Testis (tissue), 3 donors: ENCODE results near the gene VEZT. TPM values are rescaled to one million over a fixed set of nuclear protein-coding genes. Genes with fewer than 3 reads are reported as not detected.
"Not testable (repeated sequence)": the region's sequence is repeated elsewhere in the genome, so short reads cannot be mapped to it uniquely, and the experiment has no call there.

Source experiments
- DNase-seq: peaks from one replicate; pipeline ENCODE4 v3.0.0-alpha.2; 2019
- H3K27ac ChIP-seq, 2 donors: fragments of 200-600 bp; sonication (generic); one replicate each; pipeline ENCODE4 v1.5.1; 2019
- H3K27me3 ChIP-seq: fragments of 200-600 bp; sonication (generic); one replicate; pipeline ENCODE4 v1.5.1; 2019
- H3K36me3 ChIP-seq: fragments of 200-600 bp; sonication (generic); one replicate; pipeline ENCODE4 v1.5.1; 2017; ENCODE audit warnings: low read depth; ENCODE audit errors: missing control alignments
- H3K4me1 ChIP-seq: fragments of 200-600 bp; sonication (generic); one replicate; pipeline ENCODE4 v1.5.1; 2019
- H3K4me3 ChIP-seq, 2 donors: fragments of 200-600 bp; sonication (generic); one replicate each; pipeline ENCODE4 v1.5.1; 2017 to 2019
- H3K9me3 ChIP-seq: fragments of 200-600 bp; sonication (generic); one replicate; pipeline ENCODE4 v1.5.1; 2017
- POLR2A ChIP-seq: fragments of 450-650 bp; IDR thresholded peaks from one replicate; pipeline ENCODE4 v1.6.1; 2017; ENCODE audit warnings: antibody characterized with exemption, mild to moderate bottlenecking, moderate library complexity
- WGBS, 2 donors: methylation state at CpG; one replicate each; pipeline ENCODE4 v1.1.5; 2018; 5-methylcytosine and 5-hydroxymethylcytosine counted together
- intact Hi-C: fragments of 100-400 bp; cut with DNase I; formaldehyde crosslinking; loops from one replicate; pipeline ENCODE4 v1.15.1; 2023; ENCODE audit warnings: low total_unique reads
- polyA plus RNA-seq: library from polyadenylated mRNA; stranded (reverse); fragments of 350-450 nt; fragmentation: Illumina TruSeq; extraction: RNeasy Lipid Tissue Mini Kit (QIAGEN cat#74804); gene quantifications from one replicate; pipeline ENCODE4 v1.2.3, GENCODE V29; 2014; ENCODE audit warnings: low read depth, low replicate concordance; ENCODE audit not compliant: insufficient read depth
- total RNA-seq, 2 donors: library from RNA; depleted of rRNA; stranded (reverse); fragments of >200 nt; gene quantifications; one replicate each; pipeline ENCODE4 v1.2.3, GENCODE V29; 2016
- TF ChIP-seq, protein P1 (sequence below), 3 experiments: fragments of 450-650 bp in 2 of 3; fragments of 200-600 bp in 1 of 3; sonication (generic) in 1 of 3; IDR thresholded peaks; one replicate each; pipeline ENCODE4 v1.5.1; 2016 to 2019; ENCODE audit warnings: antibody characterized with exemption in 3 of 3, mild to moderate bottlenecking in 2 of 3, moderate library complexity in 1 of 3

The VEZT gene
- total and polyA plus RNA-seq, 3 donors from 2014 or later: 31.7 to 112 (median 94.6) TPM

DNA sequence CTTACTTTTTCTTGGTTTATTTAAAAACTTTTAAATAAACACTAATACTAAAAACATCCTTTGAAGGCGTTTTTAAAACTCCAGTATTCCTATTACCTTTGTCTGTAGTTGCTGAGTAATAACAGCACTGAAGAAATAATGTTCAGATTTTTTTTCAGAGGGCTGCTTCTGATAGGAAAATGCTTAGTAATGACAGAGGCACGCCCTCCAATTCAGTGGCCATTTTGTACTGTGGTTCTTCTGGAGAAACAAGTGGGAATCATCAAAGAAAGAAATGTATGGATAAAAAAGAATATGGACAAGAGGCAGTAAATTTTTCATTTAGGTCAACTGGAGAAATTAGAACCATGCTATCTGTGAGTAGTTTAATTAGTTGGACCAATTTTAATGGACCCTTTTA lies 13.6 kb downstream of the VEZT start:
- Histone ChIP-seq H3K9me3 (no peaks in the 10 kb centered on the region), H3K27me3 (no peaks in the 10 kb centered on the region), H3K27ac (no peak overlapping the region), H3K36me3 (no peaks in the 10 kb centered on the region), H3K4me1 (peaks cover 15% of the 10 kb centered on the region), H3K4me3 (no peak overlapping the region)
- 57 to 62% methylated on average over 2 of the region's 2 CpGs for WGBS, 2 donors
- TF ChIP-seq POLR2A: no peak
- TF ChIP-seq, protein P1, sequence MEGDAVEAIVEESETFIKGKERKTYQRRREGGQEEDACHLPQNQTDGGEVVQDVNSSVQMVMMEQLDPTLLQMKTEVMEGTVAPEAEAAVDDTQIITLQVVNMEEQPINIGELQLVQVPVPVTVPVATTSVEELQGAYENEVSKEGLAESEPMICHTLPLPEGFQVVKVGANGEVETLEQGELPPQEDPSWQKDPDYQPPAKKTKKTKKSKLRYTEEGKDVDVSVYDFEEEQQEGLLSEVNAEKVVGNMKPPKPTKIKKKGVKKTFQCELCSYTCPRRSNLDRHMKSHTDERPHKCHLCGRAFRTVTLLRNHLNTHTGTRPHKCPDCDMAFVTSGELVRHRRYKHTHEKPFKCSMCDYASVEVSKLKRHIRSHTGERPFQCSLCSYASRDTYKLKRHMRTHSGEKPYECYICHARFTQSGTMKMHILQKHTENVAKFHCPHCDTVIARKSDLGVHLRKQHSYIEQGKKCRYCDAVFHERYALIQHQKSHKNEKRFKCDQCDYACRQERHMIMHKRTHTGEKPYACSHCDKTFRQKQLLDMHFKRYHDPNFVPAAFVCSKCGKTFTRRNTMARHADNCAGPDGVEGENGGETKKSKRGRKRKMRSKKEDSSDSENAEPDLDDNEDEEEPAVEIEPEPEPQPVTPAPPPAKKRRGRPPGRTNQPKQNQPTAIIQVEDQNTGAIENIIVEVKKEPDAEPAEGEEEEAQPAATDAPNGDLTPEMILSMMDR (IDR thresholded peaks at IDR 0.05): no peak
- intact Hi-C loops: no loop called here
- DNase-seq: no peak

DNA sequence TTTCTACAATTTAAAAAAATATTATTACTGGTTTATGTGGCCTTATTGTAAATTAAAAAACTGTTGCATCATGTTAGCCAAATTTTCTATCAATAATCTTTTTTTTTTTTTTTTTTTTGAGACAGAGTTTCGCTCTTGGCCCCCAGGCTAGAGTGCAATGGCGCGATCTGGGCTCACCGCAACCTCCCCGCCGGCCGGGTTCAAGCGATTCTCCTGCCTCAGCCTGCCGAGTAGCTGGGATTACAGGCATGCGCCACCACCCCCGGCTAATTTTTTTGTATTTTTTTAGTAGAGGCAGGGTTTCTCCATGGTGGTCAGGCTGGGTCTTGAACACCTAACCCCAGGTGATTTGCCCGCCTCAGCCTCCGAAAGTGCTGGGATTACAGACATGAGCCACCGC lies 16.6 kb downstream of the VEZT start:
- H3K27me3 ChIP-seq, H3K4me3 ChIP-seq, DNase-seq, intact Hi-C loops, H3K9me3 ChIP-seq, H3K27ac ChIP-seq, H3K36me3 ChIP-seq: not testable (repeated sequence)
- peaks cover 10% of the 10 kb centered on the region for H3K4me1 ChIP-seq
- WGBS, 2 donors: 80 to 98% methylated on average over 14 of the region's 14 CpGs

- DNase-seq, intact Hi-C loops, H3K4me1 ChIP-seq, H3K27ac ChIP-seq, H3K36me3 ChIP-seq, H3K27me3 ChIP-seq, H3K4me3 ChIP-seq, H3K9me3 ChIP-seq: not testable (repeated sequence)
- WGBS, 2 donors: 88% methylated on average over 21 of the region's 31 CpGs; no CpG with 5 or more reads in 1 of the 2 donors
Measured at GRCh38 chr12:95235621-95236020, 18.0 kb downstream of the VEZT start.

GRCh38 chr12:95237315-95237714 lies 19.7 kb downstream of the VEZT start:
- no peaks in the 10 kb centered on the region for H3K9me3 ChIP-seq
- DNase-seq: no peak
- peaks cover 6% of the 10 kb centered on the region for H3K4me1 ChIP-seq
- H3K4me3 ChIP-seq: no peak overlapping the region
- no peaks in the 10 kb centered on the region for H3K27me3 ChIP-seq
- intact Hi-C loops: no loop called here
- WGBS, 2 donors: 23 to 54% methylated on average over 1 of the region's 1 CpG
- H3K27ac ChIP-seq: no peak overlapping the region
- TF ChIP-seq, protein P1 (IDR thresholded peaks at IDR 0.05): no peak
- TF ChIP-seq POLR2A: no peak
- H3K36me3 ChIP-seq: no peaks in the 10 kb centered on the region

GRCh38 chr12:95238150-95238549 lies 20.5 kb downstream of the VEZT start:
- no peak overlapping the region for H3K4me3 ChIP-seq
- WGBS, 2 donors: 71 to 93% methylated on average over 1 of the region's 1 CpG
- H3K9me3 ChIP-seq: no peaks in the 10 kb centered on the region
- H3K36me3 ChIP-seq: no peaks in the 10 kb centered on the region
- peaks cover 6% of the 10 kb centered on the region for H3K4me1 ChIP-seq
- intact Hi-C loops: no loop called here
- H3K27me3 ChIP-seq: no peaks in the 10 kb centered on the region
- DNase-seq: no peak
- H3K27ac ChIP-seq: no peak overlapping the region
- no peak for TF ChIP-seq POLR2A
- TF ChIP-seq, protein P1 (IDR thresholded peaks at IDR 0.05): no peak

GRCh38 chr12:95239216-95239615 lies 21.6 kb downstream of the VEZT start:
- Histone ChIP-seq H3K9me3 (no peaks in the 10 kb centered on the region), H3K36me3 (no peaks in the 10 kb centered on the region), H3K4me1 (peaks cover 6% of the 10 kb centered on the region), H3K27me3 (no peaks in the 10 kb centered on the region), H3K27ac (no peak overlapping the region), H3K4me3 (no peak overlapping the region)
- intact Hi-C loops: no loop called here
- DNase-seq: no peak
- TF ChIP-seq, protein P1 (IDR thresholded peaks at IDR 0.05): no peak
- no peak for TF ChIP-seq POLR2A

- H3K4me3 ChIP-seq, DNase-seq, H3K9me3 ChIP-seq, intact Hi-C loops, H3K4me1 ChIP-seq, H3K36me3 ChIP-seq, H3K27ac ChIP-seq, H3K27me3 ChIP-seq: not testable (repeated sequence)
- 85 to 92% methylated on average over 2 of the region's 2 CpGs for WGBS, 2 donors
Measured at GRCh38 chr12:95239835-95240234, 22.2 kb downstream of the VEZT start.
